OCI-LY1 (cell line): ENCODE measurements around the gene CDH23.

Source experiments
- H2AFZ ChIP-seq: fragments of 200-600 bp; sonication (generic), shearing (Covaris generic); 2 replicates; pipeline ENCODE4 v1.6.0; 2014; ENCODE audit warnings: antibody characterized with exemption, mild to moderate bottlenecking, low read length
- H3F3A ChIP-seq: fragments of 200-600 bp; sonication (generic), shearing (Covaris generic); 2 replicates; pipeline ENCODE4 v1.6.0; 2014; ENCODE audit warnings: mild to moderate bottlenecking, antibody characterized with exemption, low read length, moderate library complexity; ENCODE audit not compliant: insufficient read depth
- H3K27ac ChIP-seq: fragments of 200-600 bp; sonication (generic); 2 replicates; pipeline ENCODE4 v1.5.1; 2014; ENCODE audit warnings: low read length, mixed run types, mild to moderate bottlenecking, low read depth; ENCODE audit not compliant: poor library complexity, severe bottlenecking
- H3K27me3 ChIP-seq: fragments of 200-600 bp; sonication (generic); 2 replicates; pipeline ENCODE4 v1.6.0; 2014; ENCODE audit warnings: antibody characterized with exemption, mild to moderate bottlenecking, low read length, moderate library complexity; ENCODE audit not compliant: insufficient read depth
- H3K36me3 ChIP-seq: fragments of 200-600 bp; sonication (generic); 2 replicates; pipeline ENCODE4 v1.6.1; 2014; ENCODE audit warnings: mild to moderate bottlenecking, antibody characterized with exemption, low read length, moderate library complexity, mixed read lengths; ENCODE audit not compliant: insufficient read depth
- H3K4me1 ChIP-seq: fragments of 200-600 bp; sonication (generic); 2 replicates; pipeline ENCODE4 v1.5.1; 2014; ENCODE audit warnings: mild to moderate bottlenecking, low read length, moderate library complexity; ENCODE audit not compliant: insufficient read depth, severe bottlenecking
- H3K4me2 ChIP-seq: fragments of 200-600 bp; sonication (generic), shearing (Covaris generic); 2 replicates; pipeline ENCODE4 v1.6.1; 2014; ENCODE audit warnings: low read length
- H3K4me3 ChIP-seq: fragments of 200-600 bp; sonication (generic); 2 replicates; pipeline ENCODE4 v1.5.1; 2014; ENCODE audit warnings: low read length, low read depth, mild to moderate bottlenecking, mixed read lengths; ENCODE audit not compliant: poor library complexity, severe bottlenecking
- H3K79me2 ChIP-seq: fragments of 200-600 bp; shearing (Covaris generic); 2 replicates; pipeline ENCODE4 v1.6.1; 2016; ENCODE audit warnings: mixed run types, low read length, mixed read lengths; ENCODE audit not compliant: insufficient read depth
- H3K9ac ChIP-seq: fragments of 200-600 bp; sonication (generic), shearing (Covaris generic); 2 replicates; pipeline ENCODE4 v1.6.1; 2014; ENCODE audit warnings: mild to moderate bottlenecking, low read length, mixed read lengths
- H3K9me2 ChIP-seq: fragments of 200-600 bp; sonication (generic), shearing (Covaris generic); 2 replicates; pipeline ENCODE4 v1.6.1; 2014; ENCODE audit warnings: low read depth, mild to moderate bottlenecking, low read length, mixed read lengths
- H3K9me3 ChIP-seq: fragments of 200-600 bp; shearing (Covaris generic); 2 replicates; pipeline ENCODE4 v1.6.1; 2014; ENCODE audit warnings: low read length, mixed read lengths
- H4K20me1 ChIP-seq: fragments of 200-600 bp; sonication (generic), shearing (Covaris generic); 2 replicates; pipeline ENCODE4 v1.6.0; 2016; ENCODE audit warnings: mild to moderate bottlenecking, low read length; ENCODE audit not compliant: insufficient read depth
- CTCF ChIP-seq: fragments of 200-600 bp; sonication (generic), shearing (Covaris generic); IDR thresholded peaks from 2 replicates; pipeline ENCODE4 v1.5.1; 2017; ENCODE audit warnings: mild to moderate bottlenecking, antibody characterized with exemption, low read length, moderate library complexity, mixed read lengths
- EZH2 ChIP-seq: fragments of 200-600 bp; sonication (generic), shearing (Covaris generic); IDR thresholded peaks from 2 replicates; pipeline ENCODE4 v1.8.0; 2017; ENCODE audit warnings: borderline replicate concordance, mixed run types, mild to moderate bottlenecking, antibody characterized with exemption, low read length, moderate library complexity, mixed read lengths

The CDH23 gene

GRCh38 chr10:71844695-71845094 lies 448.0 kb downstream of the CDH23 start:
- H3K27me3 ChIP-seq, result no peaks in the 10 kb centered on the region
- H2AFZ ChIP-seq, result no peak overlapping the region
- TF ChIP-seq EZH2 (no peak), CTCF (no peak)
- no peak overlapping the region for H3K27ac ChIP-seq
- H3K9ac ChIP-seq, result no peak overlapping the region
- no peak overlapping the region for H3K4me2 ChIP-seq
- peaks cover 87% of the 10 kb centered on the region for H3K79me2 ChIP-seq
- H3K9me2 ChIP-seq, result no peaks in the 10 kb centered on the region
- no peak overlapping the region for H3K4me3 ChIP-seq
- H3K4me1 ChIP-seq, result peaks cover 60% of the 10 kb centered on the region
- no peaks in the 10 kb centered on the region for H3F3A ChIP-seq
- H4K20me1 ChIP-seq, result no peaks in the 10 kb centered on the region
- no peaks in the 10 kb centered on the region for H3K9me3 ChIP-seq
- H3K36me3 ChIP-seq, result peaks cover 8% of the 10 kb centered on the region; the same call in 1 of the 2 replicates

GRCh38 chr10:71845410-71846405 lies 449.0 kb downstream of the CDH23 start:
- Histone ChIP-seq H3K9ac (no peak overlapping the region), H3K4me1 (peaks cover 58% of the 10 kb centered on the region), H3F3A (no peaks in the 10 kb centered on the region), H3K4me3 (no peak overlapping the region), H3K27ac (no peak overlapping the region), H3K9me2 (no peaks in the 10 kb centered on the region), H2AFZ (no peak overlapping the region), H3K79me2 (peaks cover 93% of the 10 kb centered on the region), H4K20me1 (no peaks in the 10 kb centered on the region), H3K27me3 (no peaks in the 10 kb centered on the region), H3K9me3 (no peaks in the 10 kb centered on the region), H3K36me3 (peaks cover 8% of the 10 kb centered on the region; the same call in 1 of the 2 replicates), H3K4me2 (no peak overlapping the region)
- TF ChIP-seq CTCF, result no peak
- TF ChIP-seq EZH2, result no peak

GRCh38 chr10:71846816-71847215 lies 450.1 kb downstream of the CDH23 start:
- H3K4me2 ChIP-seq, result no peak overlapping the region
- no peaks in the 10 kb centered on the region for H3K9me3 ChIP-seq
- H3F3A ChIP-seq, result no peaks in the 10 kb centered on the region
- peaks cover 88% of the 10 kb centered on the region for H3K79me2 ChIP-seq
- peaks cover 8% of the 10 kb centered on the region; the same call in 1 of the 2 replicates for H3K36me3 ChIP-seq
- H3K27me3 ChIP-seq, result no peaks in the 10 kb centered on the region
- H3K27ac ChIP-seq, result no peak overlapping the region
- H2AFZ ChIP-seq, result no peak overlapping the region
- H4K20me1 ChIP-seq, result no peaks in the 10 kb centered on the region
- H3K9ac ChIP-seq, result no peak overlapping the region
- peaks cover 55% of the 10 kb centered on the region for H3K4me1 ChIP-seq
- no peak overlapping the region for H3K4me3 ChIP-seq
- no peaks in the 10 kb centered on the region for H3K9me2 ChIP-seq
- TF ChIP-seq CTCF (no peak), EZH2 (no peak)
